ENCODE data around the gene SDR42E2. TPM values are rescaled to one million over a fixed set of nuclear protein-coding genes. Genes with fewer than 3 reads are reported as not detected.
"Not testable (repeated sequence)": the region's sequence is repeated elsewhere in the genome, so short reads cannot be mapped to it uniquely, and the experiment has no call there.

SDR42E2 gene
- polyA plus RNA-seq, 1 donor: 0.06 TPM

DNA sequence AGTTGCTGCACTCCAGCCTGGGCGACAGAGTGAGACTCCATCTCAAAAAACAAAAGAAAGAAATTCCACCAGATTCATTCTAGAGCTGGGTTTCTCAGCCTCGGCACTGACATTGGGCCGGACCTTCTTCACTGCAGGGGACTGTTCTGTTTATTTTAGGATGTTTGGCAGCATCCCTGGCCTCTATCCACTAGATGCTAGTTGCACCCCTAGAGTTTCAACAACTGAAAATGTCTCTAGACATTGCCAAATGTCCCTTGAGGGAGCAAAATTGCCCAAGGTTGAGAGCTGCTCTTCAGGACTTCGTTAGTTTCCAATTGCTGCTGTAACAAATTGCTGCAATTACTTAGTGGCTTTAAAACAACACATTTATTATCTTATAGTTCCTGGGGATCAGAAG, 50.9 kb downstream of the SDR42E2 start:
- no CpG with 5 or more reads among the region's 4 CpGs for WGBS (ENCODE audit: insufficient coverage, low lambda C conversion rate)
- H3K9me3 ChIP-seq (ENCODE audit: control insufficient read depth, low read depth, low read length): no peaks in the 10 kb centered on the region
- H3K4me1 ChIP-seq (ENCODE audit: control insufficient read depth, insufficient read depth, low read length): peaks cover 1% of the 10 kb centered on the region
- H3K36me3 ChIP-seq (ENCODE audit: control insufficient read depth, insufficient read depth, low read length): peaks cover 26% of the 10 kb centered on the region
- H3K27ac ChIP-seq (ENCODE audit: low read length): no peak overlapping the region
- H3K4me3 ChIP-seq (ENCODE audit: low read length): no peak overlapping the region
- no peak for DNase-seq
- no peaks in the 10 kb centered on the region for H3K27me3 ChIP-seq (ENCODE audit: control insufficient read depth, insufficient read depth, low read length)

DNA sequence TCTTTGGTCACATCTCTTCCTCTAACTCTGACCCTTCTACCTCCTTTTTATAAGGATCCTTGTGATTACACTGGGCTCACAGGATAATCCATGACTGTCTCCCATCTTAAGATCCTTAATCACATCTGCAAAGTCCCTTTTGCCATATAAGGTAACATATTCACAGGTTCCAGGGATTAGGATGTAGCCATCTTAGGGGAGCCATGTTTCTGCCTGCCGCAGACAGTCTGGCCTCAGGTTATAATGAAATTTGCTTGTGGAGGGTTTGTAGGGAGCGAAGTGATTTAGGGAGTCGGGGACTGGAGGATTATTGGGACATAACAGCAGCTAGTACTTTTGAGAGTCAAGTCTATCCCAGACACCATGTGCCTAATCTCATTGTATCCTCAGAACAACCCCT, 51.5 kb downstream of the SDR42E2 start:
- Histone ChIP-seq H3K36me3 (ENCODE audit: control insufficient read depth, insufficient read depth, low read length) (peaks cover 26% of the 10 kb centered on the region), H3K27me3 (ENCODE audit: control insufficient read depth, insufficient read depth, low read length) (no peaks in the 10 kb centered on the region), H3K27ac (ENCODE audit: low read length) (no peak overlapping the region), H3K4me3 (ENCODE audit: low read length) (no peak overlapping the region), H3K4me1 (ENCODE audit: control insufficient read depth, insufficient read depth, low read length) (peaks cover 3% of the 10 kb centered on the region), H3K9me3 (ENCODE audit: control insufficient read depth, low read depth, low read length) (no peaks in the 10 kb centered on the region)
- WGBS (ENCODE audit: insufficient coverage, low lambda C conversion rate): no CpG with 5 or more reads among the region's 3 CpGs
- DNase-seq: no peak

DNA sequence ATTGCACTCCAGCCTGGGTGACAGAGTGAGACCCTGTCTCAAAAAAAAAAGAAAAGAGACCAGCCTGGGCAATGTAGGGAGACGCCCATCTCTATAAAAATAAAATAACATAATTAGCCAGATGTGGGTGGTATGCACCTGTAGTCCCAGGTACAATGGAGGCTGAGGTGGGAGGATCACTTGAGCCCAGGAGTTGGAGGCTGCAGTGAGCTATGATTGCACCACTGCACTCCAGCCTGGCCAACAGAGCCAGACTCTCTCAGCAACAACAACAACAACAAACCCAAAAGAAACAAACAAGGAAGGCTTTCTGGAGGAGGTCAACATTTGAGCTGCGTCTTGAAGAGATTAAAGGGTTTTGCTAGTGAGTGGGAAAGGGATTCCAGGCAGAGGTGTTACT, 52.1 kb downstream of the SDR42E2 start:
- Histone ChIP-seq H3K4me3 (ENCODE audit: low read length) (no peak overlapping the region), H3K27ac (ENCODE audit: low read length) (no peak overlapping the region), H3K4me1 (ENCODE audit: control insufficient read depth, insufficient read depth, low read length) (peaks cover 6% of the 10 kb centered on the region), H3K9me3 (ENCODE audit: control insufficient read depth, low read depth, low read length) (peaks cover under 1% of the 10 kb centered on the region), H3K36me3 (ENCODE audit: control insufficient read depth, insufficient read depth, low read length) (peaks cover 26% of the 10 kb centered on the region), H3K27me3 (ENCODE audit: control insufficient read depth, insufficient read depth, low read length) (no peaks in the 10 kb centered on the region)
- no CpG with 5 or more reads among the region's 2 CpGs for WGBS (ENCODE audit: insufficient coverage, low lambda C conversion rate)
- no peak for DNase-seq

- H3K4me3 ChIP-seq (ENCODE audit: low read length): no peak overlapping the region
- H3K27ac ChIP-seq (ENCODE audit: low read length): no peak overlapping the region
- peaks cover 5% of the 10 kb centered on the region for H3K9me3 ChIP-seq (ENCODE audit: control insufficient read depth, low read depth, low read length)
- 43% methylated on average over 1 of the region's 3 CpGs for WGBS (ENCODE audit: insufficient coverage, low lambda C conversion rate)
- H3K4me1 ChIP-seq (ENCODE audit: control insufficient read depth, insufficient read depth, low read length): peaks cover 6% of the 10 kb centered on the region
- peaks cover 24% of the 10 kb centered on the region for H3K36me3 ChIP-seq (ENCODE audit: control insufficient read depth, insufficient read depth, low read length)
- no peaks in the 10 kb centered on the region for H3K27me3 ChIP-seq (ENCODE audit: control insufficient read depth, insufficient read depth, low read length)
- no peak for DNase-seq
Measured at GRCh38 chr16:22214889-22215288, 52.6 kb downstream of the SDR42E2 start.

GRCh38 chr16:22216191-22216831, 54.0 kb downstream of the SDR42E2 start:
- Histone ChIP-seq H3K27ac (ENCODE audit: low read length) (no peak overlapping the region), H3K4me3 (ENCODE audit: low read length) (no peak overlapping the region), H3K36me3 (ENCODE audit: control insufficient read depth, insufficient read depth, low read length) (peaks cover 17% of the 10 kb centered on the region), H3K9me3 (ENCODE audit: control insufficient read depth, low read depth, low read length) (peaks cover 5% of the 10 kb centered on the region), H3K4me1 (ENCODE audit: control insufficient read depth, insufficient read depth, low read length) (peaks cover 11% of the 10 kb centered on the region), H3K27me3 (ENCODE audit: control insufficient read depth, insufficient read depth, low read length) (no peaks in the 10 kb centered on the region)
- no peak for DNase-seq
- WGBS (ENCODE audit: insufficient coverage, low lambda C conversion rate): no CpG with 5 or more reads among the region's 9 CpGs

GRCh38 chr16:22216832-22217225, 54.5 kb downstream of the SDR42E2 start:
- WGBS (ENCODE audit: insufficient coverage, low lambda C conversion rate): no CpG with 5 or more reads among the region's 7 CpGs
- Histone ChIP-seq H3K36me3 (ENCODE audit: control insufficient read depth, insufficient read depth, low read length) (peaks cover 17% of the 10 kb centered on the region), H3K4me1 (ENCODE audit: control insufficient read depth, insufficient read depth, low read length) (peaks cover 11% of the 10 kb centered on the region)
- H3K4me3 ChIP-seq (ENCODE audit: low read length); H3K9me3 ChIP-seq (ENCODE audit: control insufficient read depth, low read depth, low read length); H3K27me3 ChIP-seq (ENCODE audit: control insufficient read depth, insufficient read depth, low read length); DNase-seq; H3K27ac ChIP-seq (ENCODE audit: low read length): not testable (repeated sequence)

- WGBS (ENCODE audit: insufficient coverage, low lambda C conversion rate): 100% methylated on average over 2 of the region's 18 CpGs
- Histone ChIP-seq H3K36me3 (ENCODE audit: control insufficient read depth, insufficient read depth, low read length) (peaks cover 17% of the 10 kb centered on the region), H3K4me3 (ENCODE audit: low read length) (no peak overlapping the region), H3K27me3 (ENCODE audit: control insufficient read depth, insufficient read depth, low read length) (no peaks in the 10 kb centered on the region), H3K4me1 (ENCODE audit: control insufficient read depth, insufficient read depth, low read length) (peaks cover 11% of the 10 kb centered on the region), H3K9me3 (ENCODE audit: control insufficient read depth, low read depth, low read length) (peaks cover 5% of the 10 kb centered on the region), H3K27ac (ENCODE audit: low read length) (no peak overlapping the region)
- peak; percentile 44 to 60 for DNase-seq
Measured at GRCh38 chr16:22217890-22218730, 55.8 kb downstream of the SDR42E2 start.

DNA sequence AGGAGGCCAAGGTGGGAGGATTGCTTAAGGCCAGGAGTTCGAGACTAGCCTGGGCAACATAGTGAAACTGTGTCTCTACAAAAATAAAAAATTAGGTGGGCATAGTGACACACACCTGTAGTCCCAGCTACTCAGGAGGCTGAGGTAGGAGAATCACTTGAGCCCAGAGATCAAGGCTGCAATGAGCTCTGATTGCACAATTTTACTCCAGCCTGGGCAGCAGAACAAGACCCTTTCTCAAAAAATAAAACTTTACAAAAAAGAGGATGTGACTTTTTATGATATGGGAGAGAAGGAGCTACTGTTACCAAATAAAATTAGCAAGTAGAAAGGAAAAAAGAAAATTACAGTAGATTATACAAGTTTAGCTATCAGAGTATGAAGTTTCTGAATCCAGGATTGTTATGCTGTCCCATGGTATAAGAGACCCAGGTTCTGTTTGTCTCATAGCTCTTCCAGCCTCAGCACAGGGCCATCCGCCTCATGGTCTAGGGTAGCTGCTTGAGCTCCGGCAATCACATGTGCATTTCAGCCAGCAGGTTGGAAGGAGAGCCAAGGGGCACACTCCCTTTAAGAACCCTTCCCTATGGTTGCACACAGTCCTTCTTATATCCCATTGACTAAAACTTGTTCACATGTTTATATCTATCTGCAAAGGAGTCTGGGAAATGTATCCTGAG, 57.2 kb downstream of the SDR42E2 start:
- no peaks in the 10 kb centered on the region for H3K27me3 ChIP-seq (ENCODE audit: control insufficient read depth, insufficient read depth, low read length)
- H3K4me3 ChIP-seq (ENCODE audit: low read length): no peak overlapping the region
- H3K9me3 ChIP-seq (ENCODE audit: control insufficient read depth, low read depth, low read length): peaks cover 5% of the 10 kb centered on the region
- peak overlapping the region; percentile 5 for H3K27ac ChIP-seq (ENCODE audit: low read length)
- peaks cover 8% of the 10 kb centered on the region for H3K36me3 ChIP-seq (ENCODE audit: control insufficient read depth, insufficient read depth, low read length)
- DNase-seq: no peak
- whole genome bisulfite sequencing (ENCODE audit: insufficient coverage, low lambda C conversion rate): no CpG with 5 or more reads among the region's 3 CpGs
- H3K4me1 ChIP-seq (ENCODE audit: control insufficient read depth, insufficient read depth, low read length): peaks cover 11% of the 10 kb centered on the region

DNA sequence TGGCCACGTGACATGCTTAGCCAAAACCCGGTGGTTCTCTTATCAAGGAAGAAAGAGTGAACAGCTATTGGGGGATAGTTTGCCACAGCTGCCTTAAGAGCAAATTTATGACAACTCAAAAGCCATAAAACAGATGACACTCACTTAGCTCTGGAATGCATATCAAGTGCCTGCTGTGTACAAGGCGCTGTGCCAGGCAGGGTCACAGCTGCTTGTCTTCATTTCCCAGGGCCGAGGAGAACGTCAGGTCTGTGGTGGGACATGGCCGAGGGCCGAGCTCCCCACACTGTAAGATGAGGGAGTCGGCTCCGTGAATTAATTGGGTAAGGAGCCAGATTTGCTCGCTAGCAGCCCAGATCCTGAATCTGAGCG, 57.7 kb downstream of the SDR42E2 start:
- Histone ChIP-seq H3K36me3 (ENCODE audit: control insufficient read depth, insufficient read depth, low read length) (peaks cover 4% of the 10 kb centered on the region), H3K4me3 (ENCODE audit: low read length) (no peak overlapping the region), H3K4me1 (ENCODE audit: control insufficient read depth, insufficient read depth, low read length) (peaks cover 11% of the 10 kb centered on the region), H3K27ac (ENCODE audit: low read length) (peak overlapping the region; percentile 23), H3K9me3 (ENCODE audit: control insufficient read depth, low read depth, low read length) (peaks cover 5% of the 10 kb centered on the region), H3K27me3 (ENCODE audit: control insufficient read depth, insufficient read depth, low read length) (no peaks in the 10 kb centered on the region)
- WGBS (ENCODE audit: insufficient coverage, low lambda C conversion rate): no CpG with 5 or more reads among the region's 11 CpGs
- peak; percentile 61 to 71 for DNase-seq

DNA sequence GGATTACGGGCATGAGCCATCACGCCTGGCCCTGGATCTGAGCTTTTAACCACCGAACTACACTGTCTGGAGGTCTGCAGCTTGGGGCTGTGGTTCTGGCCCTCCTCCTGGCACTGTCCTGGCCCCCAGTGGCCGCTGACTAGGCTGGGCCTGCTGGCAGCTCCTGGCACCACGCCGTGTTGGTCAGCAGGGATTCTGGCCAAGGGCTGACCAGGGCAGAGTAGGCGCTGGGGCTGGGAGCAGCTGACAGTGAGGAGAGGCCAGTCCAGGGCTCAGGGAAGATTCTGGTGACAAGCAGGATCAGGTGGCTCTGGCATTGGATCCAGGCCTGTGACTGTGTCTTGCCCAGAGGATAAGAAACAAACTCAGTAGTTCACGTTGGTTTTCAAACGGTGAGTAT, 58.4 kb downstream of the SDR42E2 start:
- Histone ChIP-seq H3K27ac (ENCODE audit: low read length) (no peak overlapping the region), H3K4me3 (ENCODE audit: low read length) (no peak overlapping the region), H3K36me3 (ENCODE audit: control insufficient read depth, insufficient read depth, low read length) (peaks cover 6% of the 10 kb centered on the region), H3K9me3 (ENCODE audit: control insufficient read depth, low read depth, low read length) (peaks cover 5% of the 10 kb centered on the region), H3K4me1 (ENCODE audit: control insufficient read depth, insufficient read depth, low read length) (peaks cover 11% of the 10 kb centered on the region), H3K27me3 (ENCODE audit: control insufficient read depth, insufficient read depth, low read length) (no peaks in the 10 kb centered on the region)
- WGBS (ENCODE audit: insufficient coverage, low lambda C conversion rate): 61% methylated on average over 2 of the region's 9 CpGs
- no peak for DNase-seq
